Gastroesophageal sphincter (tissue), 4 donors: ENCODE results near the gene KLHL41. TPM values are rescaled to one million over a fixed set of nuclear protein-coding genes. Genes with fewer than 3 reads are reported as not detected.
A peak's percentile ranks its signal among the peaks of the same experiment; 100 is the strongest.
"Not testable (repeated sequence)": the region's sequence is repeated elsewhere in the genome, so short reads cannot be mapped to it uniquely, and the experiment has no call there.

Experiments used
- ATAC-seq: fragments of 150-250 bp; one replicate; pipeline ENCODE4 v1.9.1; 2016; ENCODE audit warnings: mild to moderate bottlenecking, moderate library complexity
- H3K27ac ChIP-seq, 4 donors: fragments of 200-600 bp; sonication (generic) in 3 of 4; 1 replicate in 3 of 4; 2 replicates in 1 of 4; pipeline ENCODE4 v1.5.1; 2016 to 2019
- H3K27me3 ChIP-seq: fragments of 200-600 bp; sonication (generic); one replicate; pipeline ENCODE4 v1.5.1; 2019
- H3K36me3 ChIP-seq, 2 donors: fragments of 200-600 bp; sonication (generic); one replicate each; pipeline ENCODE4 v1.5.1; 2019; ENCODE audit warnings: control low read depth in 1 of 2
- H3K4me1 ChIP-seq, 3 donors: fragments of 200-600 bp; sonication (generic); 1 replicate in 2 of 3; 2 replicates in 1 of 3; pipeline ENCODE4 v1.5.1; 2016 to 2019; ENCODE audit warnings: control low read depth in 2 of 3
- H3K4me3 ChIP-seq, 2 donors: fragments of 200-600 bp; sonication (generic); one replicate each; pipeline ENCODE4 v1.5.1; 2019; ENCODE audit warnings: mild to moderate bottlenecking in 1 of 2, moderate library complexity in 1 of 2
- H3K9me3 ChIP-seq, 3 donors: fragments of 200-600 bp; sonication (generic); one replicate each; pipeline ENCODE4 v1.5.1; 2017 to 2019; ENCODE audit warnings: control low read depth in 2 of 3
- CTCF ChIP-seq, 4 experiments: fragments of 200-600 bp in 2 of 4; fragments of 450-650 bp in 2 of 4; sonication (generic) in 1 of 4; IDR thresholded peaks; one replicate each; pipeline ENCODE4 v1.5.1; 2017 to 2019; ENCODE audit warnings: antibody characterized with exemption in 4 of 4, mild to moderate bottlenecking in 2 of 4, moderate library complexity in 2 of 4
- EP300 ChIP-seq: sonication (generic); formaldehyde crosslinking; IDR thresholded peaks from one replicate; pipeline ENCODE4 v1.6.1; 2017; ENCODE audit warnings: antibody characterized with exemption, mild to moderate bottlenecking
- POLR2A ChIP-seq, 2 donors: fragments of 450-650 bp; IDR thresholded peaks; one replicate each; pipeline ENCODE4 v1.6.1; 2017; ENCODE audit warnings: antibody characterized with exemption in 2 of 2, mild to moderate bottlenecking in 2 of 2, moderate library complexity in 1 of 2
- POLR2AphosphoS5 ChIP-seq: sonication (generic); formaldehyde crosslinking; IDR thresholded peaks from one replicate; pipeline ENCODE4 v1.6.1; 2017; ENCODE audit warnings: antibody characterized with exemption
- WGBS, 2 donors: methylation state at CpG; one replicate each; pipeline ENCODE4 v1.1.5; 2018; ENCODE audit warnings: low coverage in 1 of 2; 5-methylcytosine and 5-hydroxymethylcytosine counted together
- total RNA-seq, 4 donors: library from RNA; depleted of rRNA; stranded (reverse); fragments of >200 nt; gene quantifications; one replicate each; pipeline ENCODE4 v1.1.0, GENCODE V29; 2016

The KLHL41 gene
- total RNA-seq, 4 donors from 2014 or later = 0.69 to 16.2 (median 7.8) TPM

GRCh38 chr2:169523681-169524080 is 14.2 kb downstream of the KLHL41 start:
- ATAC-seq = no peak
- Histone ChIP-seq H3K27me3 (no peaks in the 10 kb centered on the region), H3K4me3 (no peak overlapping the region), H3K36me3 (peaks cover 0 to 46% of the 10 kb centered on the region in 2 donors), H3K27ac (no peak overlapping the region), H3K9me3 (no peaks in the 10 kb centered on the region), H3K4me1 (no peaks in the 10 kb centered on the region)
- WGBS, 2 donors = 64 to 84% methylated on average over 4 to 5 of the region's 5 CpGs
- TF ChIP-seq CTCF (IDR thresholded peaks at IDR 0.05) (no peak), EP300 (no peak), POLR2A (IDR thresholded peaks at IDR 0.05) (no peak), POLR2AphosphoS5 (no peak)

- Histone ChIP-seq H3K4me1 (no peaks in the 10 kb centered on the region), H3K27me3 (no peaks in the 10 kb centered on the region), H3K4me3 (no peak overlapping the region), H3K27ac (no peak overlapping the region), H3K9me3 (no peaks in the 10 kb centered on the region), H3K36me3 (peaks cover 0 to 58% of the 10 kb centered on the region in 2 donors)
- 39 to 70% methylated on average over 2 of the region's 2 CpGs for whole genome bisulfite sequencing, 2 donors
- ATAC-seq = no peak
- TF ChIP-seq POLR2AphosphoS5 (no peak), EP300 (no peak), CTCF (IDR thresholded peaks at IDR 0.05) (no peak), POLR2A (IDR thresholded peaks at IDR 0.05) (no peak)
These were observed 15.9 kb downstream of the KLHL41 start for GRCh38 chr2:169525434-169525833.

- Histone ChIP-seq H3K36me3 (peaks cover 0 to 53% of the 10 kb centered on the region in 2 donors), H3K4me1 (no peaks in the 10 kb centered on the region), H3K27ac (no peak overlapping the region), H3K4me3 (no peak overlapping the region), H3K27me3 (no peaks in the 10 kb centered on the region), H3K9me3 (no peaks in the 10 kb centered on the region)
- TF ChIP-seq CTCF (IDR thresholded peaks at IDR 0.05) (no peak), EP300 (no peak), POLR2A (IDR thresholded peaks at IDR 0.05) (no peak)
- no peak for ATAC-seq
These were observed 16.9 kb downstream of the KLHL41 start for GRCh38 chr2:169526451-169526850.

- no peaks in the 10 kb centered on the region for H3K27me3 ChIP-seq
- H3K4me3 ChIP-seq = no peak overlapping the region
- H3K36me3 ChIP-seq = peaks cover 0 to 44% of the 10 kb centered on the region in 2 donors
- H3K27ac ChIP-seq = no peak overlapping the region
- peak; percentile 34 for ATAC-seq
- no peaks in the 10 kb centered on the region for H3K4me1 ChIP-seq
- no peaks in the 10 kb centered on the region for H3K9me3 ChIP-seq
- 6 to 16% methylated on average over 2 of the region's 2 CpGs for WGBS, 2 donors
- TF ChIP-seq EP300 (no peak), POLR2AphosphoS5 (no peak), CTCF (IDR thresholded peaks at IDR 0.05) (peak; percentile 58 to 83 (median 78)), POLR2A (IDR thresholded peaks at IDR 0.05) (no peak)
These were observed 18.8 kb downstream of the KLHL41 start for GRCh38 chr2:169528271-169528701.

- H3K27ac ChIP-seq, H3K27me3 ChIP-seq, H3K9me3 ChIP-seq, H3K4me1 ChIP-seq, H3K4me3 ChIP-seq, ATAC-seq: not testable (repeated sequence)
- WGBS, 2 donors = 80 to 89% methylated on average over 2 of the region's 2 CpGs
- peaks cover 0 to 59% of the 10 kb centered on the region in 2 donors for H3K36me3 ChIP-seq
These were observed 30.0 kb downstream of the KLHL41 start for GRCh38 chr2:169539460-169539859.

GRCh38 chr2:169540146-169540545 is 30.6 kb downstream of the KLHL41 start:
- TF ChIP-seq EP300 (no peak), POLR2A (IDR thresholded peaks at IDR 0.05) (no peak), CTCF (IDR thresholded peaks at IDR 0.05) (no peak), POLR2AphosphoS5 (no peak)
- H3K4me3 ChIP-seq = no peak overlapping the region
- H3K27me3 ChIP-seq = no peaks in the 10 kb centered on the region
- no peak for ATAC-seq
- H3K4me1 ChIP-seq = no peaks in the 10 kb centered on the region
- WGBS, 2 donors = 63 to 75% methylated on average over 2 of the region's 2 CpGs
- peaks cover 0 to 53% of the 10 kb centered on the region in 2 donors for H3K36me3 ChIP-seq
- H3K27ac ChIP-seq = no peak overlapping the region
- H3K9me3 ChIP-seq = no peaks in the 10 kb centered on the region
